ENCODE measurements around the gene ACSS1.

Gene ACSS1

DNA sequence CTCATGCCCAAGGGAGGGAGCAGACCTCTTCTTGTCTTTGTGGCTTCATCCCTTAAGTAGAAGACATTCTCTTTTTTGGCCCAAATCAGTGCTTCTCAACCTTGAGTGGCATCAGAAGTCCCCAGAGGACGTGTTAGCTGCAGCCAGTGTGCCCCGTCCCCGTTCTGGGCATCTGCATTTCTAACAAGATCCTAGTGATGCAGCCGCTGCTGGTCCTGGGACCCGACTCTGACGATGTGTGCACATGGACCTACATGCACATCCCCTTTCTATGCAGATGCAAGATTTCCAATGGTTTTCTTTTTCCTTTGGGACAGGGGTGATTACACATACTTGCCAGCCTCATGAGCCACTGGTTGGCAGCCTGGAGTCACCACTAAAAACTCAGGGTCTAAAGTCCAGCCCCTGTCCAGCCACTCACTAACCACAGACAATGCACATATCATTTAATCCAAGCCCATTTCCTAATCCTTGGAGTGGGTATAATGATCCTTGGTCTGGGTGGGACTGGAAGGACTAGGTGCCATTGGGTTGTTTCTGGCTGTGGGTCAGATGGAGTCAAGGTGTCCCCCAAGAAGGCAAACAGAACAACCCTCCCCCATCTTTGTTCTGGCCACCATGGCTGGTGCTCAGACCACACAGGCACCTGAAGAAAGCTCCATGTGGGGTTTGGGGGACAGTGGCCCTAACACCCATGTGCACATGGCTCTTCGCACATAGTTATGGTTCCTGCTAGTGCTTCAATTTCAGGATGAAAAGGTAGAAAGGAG lies 6.4 kb downstream of the ACSS1 start:
- no peak for DNase-seq (ENCODE audit: low read depth)
- TF ChIP-seq POLR2A (IDR thresholded peaks at IDR 0.05; ENCODE audit: extremely low read depth, insufficient read length), result no peak
- TF ChIP-seq MYC (IDR thresholded peaks at IDR 0.05; ENCODE audit: low read depth, low read length), result no peak
- TF ChIP-seq, protein P1, sequence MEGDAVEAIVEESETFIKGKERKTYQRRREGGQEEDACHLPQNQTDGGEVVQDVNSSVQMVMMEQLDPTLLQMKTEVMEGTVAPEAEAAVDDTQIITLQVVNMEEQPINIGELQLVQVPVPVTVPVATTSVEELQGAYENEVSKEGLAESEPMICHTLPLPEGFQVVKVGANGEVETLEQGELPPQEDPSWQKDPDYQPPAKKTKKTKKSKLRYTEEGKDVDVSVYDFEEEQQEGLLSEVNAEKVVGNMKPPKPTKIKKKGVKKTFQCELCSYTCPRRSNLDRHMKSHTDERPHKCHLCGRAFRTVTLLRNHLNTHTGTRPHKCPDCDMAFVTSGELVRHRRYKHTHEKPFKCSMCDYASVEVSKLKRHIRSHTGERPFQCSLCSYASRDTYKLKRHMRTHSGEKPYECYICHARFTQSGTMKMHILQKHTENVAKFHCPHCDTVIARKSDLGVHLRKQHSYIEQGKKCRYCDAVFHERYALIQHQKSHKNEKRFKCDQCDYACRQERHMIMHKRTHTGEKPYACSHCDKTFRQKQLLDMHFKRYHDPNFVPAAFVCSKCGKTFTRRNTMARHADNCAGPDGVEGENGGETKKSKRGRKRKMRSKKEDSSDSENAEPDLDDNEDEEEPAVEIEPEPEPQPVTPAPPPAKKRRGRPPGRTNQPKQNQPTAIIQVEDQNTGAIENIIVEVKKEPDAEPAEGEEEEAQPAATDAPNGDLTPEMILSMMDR (IDR thresholded peaks at IDR 0.05; ENCODE audit: low read depth, low read length), result no peak
- TF ChIP-seq, protein P2, sequence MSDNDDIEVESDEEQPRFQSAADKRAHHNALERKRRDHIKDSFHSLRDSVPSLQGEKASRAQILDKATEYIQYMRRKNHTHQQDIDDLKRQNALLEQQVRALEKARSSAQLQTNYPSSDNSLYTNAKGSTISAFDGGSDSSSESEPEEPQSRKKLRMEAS (IDR thresholded peaks at IDR 0.05; ENCODE audit: low read depth, low read length), result no peak
- no peak overlapping the region for H3K4me3 ChIP-seq (ENCODE audit: low read depth, low read length)

DNA sequence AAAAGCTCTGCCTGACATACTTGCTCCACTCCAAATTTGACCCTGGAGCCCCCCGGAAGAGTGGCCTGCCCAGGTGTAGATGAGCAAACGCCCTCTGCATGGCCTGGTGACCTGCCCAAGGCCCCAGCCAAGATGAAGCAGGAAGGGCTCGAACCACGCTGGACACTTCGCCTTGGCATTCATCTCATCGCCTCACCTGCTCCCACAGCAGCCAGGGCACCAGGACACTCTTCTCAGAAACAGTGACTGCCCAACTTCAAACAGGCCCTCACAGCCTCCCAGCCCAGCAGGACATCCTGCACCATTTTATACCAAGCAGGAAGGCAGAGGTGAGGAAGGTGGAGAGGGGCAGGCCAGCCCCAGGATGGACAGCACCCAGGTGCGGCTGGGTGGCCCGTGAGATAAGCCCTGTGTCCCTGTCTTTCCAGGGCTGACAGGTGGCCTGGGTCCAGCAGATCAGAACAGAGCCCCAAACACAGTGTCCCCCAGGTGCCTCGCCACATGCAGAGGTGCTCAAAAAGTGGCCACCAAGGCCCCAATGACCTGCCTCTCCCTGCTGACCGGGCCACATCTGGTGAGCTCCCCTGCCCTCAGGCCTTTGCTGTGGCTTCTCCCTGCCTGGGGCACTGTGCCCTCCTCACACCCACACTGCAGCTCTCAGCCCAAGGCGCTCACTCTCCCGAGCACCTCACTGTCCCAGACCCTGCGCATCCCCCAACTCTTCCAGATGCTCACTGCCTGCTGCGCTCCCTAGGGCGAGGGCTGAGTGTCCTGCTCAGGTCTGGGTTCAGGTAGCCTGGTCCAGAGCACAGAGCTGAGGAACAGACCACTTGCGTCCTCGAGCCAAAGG lies 7.2 kb downstream of the ACSS1 start:
- no peak for DNase-seq (ENCODE audit: low read depth)
- TF ChIP-seq, protein P2 (IDR thresholded peaks at IDR 0.05; ENCODE audit: low read depth, low read length), result no peak
- TF ChIP-seq, protein P1 (IDR thresholded peaks at IDR 0.05; ENCODE audit: low read depth, low read length), result no peak
- TF ChIP-seq POLR2A (IDR thresholded peaks at IDR 0.05; ENCODE audit: extremely low read depth, insufficient read length) (no peak), MYC (IDR thresholded peaks at IDR 0.05; ENCODE audit: low read depth, low read length) (no peak)
- H3K4me3 ChIP-seq (ENCODE audit: low read depth, low read length), result no peak overlapping the region

DNA sequence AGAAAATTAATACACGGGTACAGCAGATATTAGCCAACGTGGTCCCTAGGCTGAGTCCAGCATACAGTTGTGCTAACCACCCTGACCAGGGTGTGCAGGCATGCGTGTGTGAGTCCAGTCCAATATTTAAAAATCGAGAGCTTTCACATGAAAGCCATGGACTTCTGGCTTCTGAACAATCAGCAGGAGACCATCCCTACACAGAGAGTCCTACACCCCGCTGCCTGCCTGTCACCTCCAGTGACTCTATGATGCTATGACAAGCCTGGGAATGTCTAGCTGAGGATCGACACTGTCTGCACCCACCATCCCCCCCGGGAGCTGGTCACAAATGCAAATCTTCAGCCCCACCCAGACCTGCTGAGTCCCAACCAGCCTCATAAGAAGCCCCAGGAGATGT lies 7.9 kb downstream of the ACSS1 start:
- no peak overlapping the region for H3K4me3 ChIP-seq (ENCODE audit: low read depth, low read length)
- TF ChIP-seq, protein P1 (IDR thresholded peaks at IDR 0.05; ENCODE audit: low read depth, low read length), result no peak
- TF ChIP-seq POLR2A (IDR thresholded peaks at IDR 0.05; ENCODE audit: extremely low read depth, insufficient read length) (no peak), MYC (IDR thresholded peaks at IDR 0.05; ENCODE audit: low read depth, low read length) (no peak)
- TF ChIP-seq, protein P2 (IDR thresholded peaks at IDR 0.05; ENCODE audit: low read depth, low read length), result no peak
- no peak for DNase-seq (ENCODE audit: low read depth)

DNA sequence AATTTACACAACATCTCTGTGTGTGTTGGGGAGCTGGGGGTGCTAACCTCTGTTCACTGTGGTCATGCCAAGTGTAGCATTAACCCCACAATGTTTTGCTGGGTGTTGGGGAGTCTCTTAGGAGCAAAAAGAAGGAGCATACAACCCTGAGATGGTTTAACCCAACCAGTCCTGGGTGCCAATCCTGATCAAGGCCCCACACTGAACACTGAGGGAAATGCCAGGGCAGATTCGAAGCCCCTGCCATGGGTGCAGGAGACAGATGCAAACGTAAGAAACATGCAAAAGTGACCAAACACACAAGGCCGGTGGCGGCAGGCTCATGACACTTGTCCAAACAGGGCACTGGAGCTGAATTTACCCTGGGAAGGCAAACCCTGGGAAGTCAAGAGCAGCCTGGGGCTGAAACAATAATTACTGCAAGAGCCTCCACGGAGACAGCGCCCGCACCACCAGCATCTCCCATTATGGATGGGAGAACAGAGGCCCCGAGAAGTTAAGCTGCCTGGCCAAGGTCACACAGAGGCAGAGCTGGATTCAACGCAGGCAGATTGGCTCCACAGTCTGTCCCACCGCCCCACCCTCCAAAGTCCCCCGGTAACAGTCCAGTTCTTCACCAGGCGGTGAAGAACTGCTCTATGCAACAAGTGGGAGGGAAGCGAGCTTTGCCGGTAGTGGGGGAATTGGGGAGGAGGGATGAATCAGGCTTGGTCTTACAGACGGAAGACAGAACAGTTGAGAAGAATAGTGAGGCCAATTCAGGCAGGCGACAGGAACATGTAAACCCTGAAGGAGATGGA lies 8.5 kb downstream of the ACSS1 start:
- H3K4me3 ChIP-seq (ENCODE audit: low read depth, low read length), result no peak overlapping the region
- no peak for DNase-seq (ENCODE audit: low read depth)
- TF ChIP-seq, protein P2 (IDR thresholded peaks at IDR 0.05; ENCODE audit: low read depth, low read length), result no peak
- TF ChIP-seq, protein P1 (IDR thresholded peaks at IDR 0.05; ENCODE audit: low read depth, low read length), result no peak
- TF ChIP-seq POLR2A (IDR thresholded peaks at IDR 0.05; ENCODE audit: extremely low read depth, insufficient read length), result no peak
- no peak for TF ChIP-seq MYC (IDR thresholded peaks at IDR 0.05; ENCODE audit: low read depth, low read length)

DNA sequence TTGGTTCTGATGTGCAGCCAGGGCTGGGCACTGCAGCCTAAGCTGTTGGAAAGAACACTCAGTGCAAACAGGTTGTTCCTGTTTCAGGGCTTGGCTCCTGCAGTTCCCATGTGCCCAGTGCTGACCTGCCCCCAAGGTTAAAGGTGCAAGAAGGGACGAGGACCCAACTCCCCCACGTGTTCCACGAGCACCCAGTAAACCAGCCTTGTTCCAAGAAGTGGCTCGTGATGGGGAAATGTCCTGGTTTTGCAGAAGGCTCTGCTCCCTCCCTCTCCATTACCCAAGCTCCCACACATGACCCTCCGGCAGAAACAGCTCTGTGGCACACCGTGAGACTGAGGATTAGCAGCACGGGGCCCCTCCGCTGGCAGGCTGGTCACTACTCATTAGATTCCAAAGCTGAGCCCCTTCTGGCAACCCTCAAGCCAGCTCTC lies 9.4 kb downstream of the ACSS1 start:
- H3K4me3 ChIP-seq (ENCODE audit: low read depth, low read length), result no peak overlapping the region
- TF ChIP-seq MYC (IDR thresholded peaks at IDR 0.05; ENCODE audit: low read depth, low read length), result no peak
- TF ChIP-seq, protein P2 (IDR thresholded peaks at IDR 0.05; ENCODE audit: low read depth, low read length), result 0 out of 2 replicates have a peak, but pooled peaks have one; percentile 23
- DNase-seq (ENCODE audit: low read depth), result no peak
